D721Med (cell line): ENCODE measurements around the gene ZNF669.
A peak's percentile ranks its signal among the peaks of the same experiment; 100 is the strongest.

Experiments
- DNase-seq: peaks from one replicate; pipeline ENCODE4 v3.0.0; 2011; ENCODE audit warnings: low spot score; ENCODE audit not compliant: insufficient read length
- FAIRE-seq: peaks from 2 replicates; lab custom pipeline; 2011; peaks lifted over from hg19 to GRCh38; lab: Jason Lieb, UNC
- CTCF ChIP-seq: IDR thresholded peaks from 2 replicates; pipeline ENCODE4 v1.5.1; 2012; ENCODE audit warnings: mild to moderate bottlenecking, control low read depth; ENCODE audit not compliant: insufficient read depth; ENCODE audit errors: missing control alignments

The ZNF669 gene

GRCh38 chr1:247105966-247106365 is 1.8 kb upstream of the ZNF669 start:
- FAIRE-seq = no peak
- no peak for TF ChIP-seq CTCF

GRCh38 chr1:247104965-247105364 is 809 bp upstream of the ZNF669 start:
- TF ChIP-seq CTCF = no peak
- DNase-seq (no peak), FAIRE-seq (peak; percentile 29)

More at GRCh38 chr1:247105966-247106365, 1.8 kb upstream of the ZNF669 start:
- DNase-seq = no peak

GRCh38 chr1:247102381-247102780 is 1.8 kb downstream of the ZNF669 start:
- TF ChIP-seq CTCF = no peak
- DNase-seq = no peak
- FAIRE-seq = peak; percentile 72

DNA sequence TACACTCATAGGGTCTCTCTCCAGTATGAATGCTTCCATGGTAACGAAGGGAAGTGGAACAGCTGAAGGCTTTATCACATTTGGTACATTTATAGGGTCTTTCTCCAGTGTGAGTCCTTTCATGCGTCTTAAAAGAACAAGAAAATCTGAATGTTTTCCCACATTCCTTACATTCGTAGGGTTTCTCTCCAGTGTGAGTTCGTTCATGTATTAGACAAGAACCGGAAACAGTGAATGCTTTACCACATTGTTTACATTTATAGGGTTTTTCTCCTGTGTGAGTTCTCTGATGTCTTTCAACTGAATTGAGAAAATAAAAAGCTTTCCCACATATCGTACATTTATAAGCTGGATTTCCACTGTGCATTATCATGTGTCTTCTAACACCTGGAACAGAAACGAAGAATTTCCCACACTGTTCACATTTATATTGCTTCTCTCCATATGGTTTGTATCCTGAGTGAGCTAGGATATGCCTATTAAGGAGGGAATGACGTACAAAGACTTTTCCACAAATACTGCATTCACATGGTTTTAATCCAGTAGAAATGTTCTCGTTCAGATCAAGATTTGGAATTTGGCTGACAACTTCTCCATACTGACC is 3.4 kb downstream of the ZNF669 start:
- FAIRE-seq (no peak), DNase-seq (no peak)
- TF ChIP-seq CTCF = no peak

GRCh38 chr1:247096958-247097357 is 7.2 kb downstream of the ZNF669 start:
- no peak for DNase-seq
- TF ChIP-seq CTCF = no peak
- no peak for FAIRE-seq

DNA sequence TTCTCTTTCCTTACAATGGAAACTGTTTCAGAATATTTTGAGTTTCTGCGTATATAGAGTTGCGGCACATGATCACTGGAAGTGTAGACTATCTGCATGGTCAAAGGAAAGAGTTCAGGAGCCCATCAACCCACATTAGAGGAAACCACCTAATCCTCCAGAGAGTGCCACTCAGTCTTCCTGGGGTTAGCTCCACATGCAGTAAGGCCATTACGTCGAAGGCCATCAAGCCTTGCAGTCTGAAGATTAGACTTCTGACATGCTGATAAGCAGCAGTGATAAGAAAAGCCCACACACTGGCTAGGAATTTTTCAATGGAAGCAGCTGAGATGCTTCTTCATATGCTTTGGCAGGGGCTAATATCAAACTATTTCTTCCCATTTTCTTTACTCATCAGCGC is 7.6 kb downstream of the ZNF669 start:
- FAIRE-seq = no peak
- TF ChIP-seq CTCF = no peak

DNA sequence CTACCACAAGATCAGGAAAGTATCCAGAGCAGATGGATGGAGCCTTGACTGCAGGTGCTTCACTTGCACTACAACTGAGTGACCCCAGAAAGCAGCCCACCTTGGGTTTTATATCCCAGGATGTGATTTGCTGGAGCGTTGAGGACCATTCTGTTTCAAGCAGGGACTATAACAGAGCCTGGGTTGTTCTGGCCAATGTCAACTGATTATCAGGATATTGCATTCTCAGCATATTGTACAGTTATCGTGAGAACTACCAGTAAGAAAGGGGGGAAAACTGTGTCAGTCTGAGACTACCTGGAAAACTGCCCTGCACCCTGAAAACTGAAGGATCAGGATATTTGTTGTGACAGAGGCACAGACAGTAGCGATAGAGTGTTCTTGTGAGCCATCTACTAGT is 8.0 kb downstream of the ZNF669 start:
- FAIRE-seq = no peak
- no peak for DNase-seq
- TF ChIP-seq CTCF = no peak

More for the DNA sequence above, 7.6 kb downstream of the ZNF669 start:
- DNase-seq = no peak
